NB4 (cell line): ENCODE measurements around the gene KRTAP12-4.

Experiments
- CTCF ChIP-seq: IDR thresholded peaks from one replicate; pipeline ENCODE4 v1.5.1; 2012; ENCODE audit warnings: low read depth, low read length
- POLR2A ChIP-seq: IDR thresholded peaks from 2 replicates; pipeline ENCODE4 v1.6.1; 2011; ENCODE audit warnings: mild to moderate bottlenecking; ENCODE audit not compliant: insufficient read length; ENCODE audit errors: extremely low read depth

GRCh38 chr21:44697811-44698734, 43.6 kb upstream of the KRTAP12-4 start:
- TF ChIP-seq CTCF (no peak), POLR2A (no peak)
